HG03060 (cell line): Measurements from ENCODE around the gene ATP13A4.

Experiments
- ATAC-seq: cut with Tn5 transposase; IDR thresholded peaks from one replicate; pipeline ENCODE4 v1.9.1; 2021; ENCODE audit warnings: low read depth, moderate number of reproducible peaks; ENCODE audit not compliant: unreplicated experiment

The ATP13A4 gene

GRCh38 chr3:193499136-193499770 lies 55.4 kb downstream of the ATP13A4 start:
- ATAC-seq = no peak

DNA sequence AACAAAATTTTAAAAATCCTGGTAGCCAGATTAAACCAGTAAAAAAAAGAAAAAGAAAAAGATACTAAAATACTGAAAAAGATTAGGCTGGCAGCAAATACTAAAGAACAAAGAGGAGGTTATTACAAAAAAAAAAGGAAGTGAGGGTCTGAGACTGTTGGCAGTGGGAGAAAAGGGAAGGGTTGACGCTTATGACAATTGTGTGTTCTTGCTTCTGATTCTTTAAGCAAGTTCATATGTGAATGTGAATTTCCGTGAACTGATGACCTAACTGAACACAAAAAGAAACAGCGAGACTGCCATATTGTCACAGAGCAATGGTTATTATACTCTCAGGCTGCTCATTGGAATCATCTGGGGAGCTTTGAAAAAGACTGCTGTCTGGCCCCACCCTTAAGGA lies 56.5 kb downstream of the ATP13A4 start:
- no peak for ATAC-seq

GRCh38 chr3:193496658-193497057 lies 58.0 kb downstream of the ATP13A4 start:
- no peak for ATAC-seq

GRCh38 chr3:193491026-193491425 lies 63.7 kb downstream of the ATP13A4 start:
- no peak for ATAC-seq

DNA sequence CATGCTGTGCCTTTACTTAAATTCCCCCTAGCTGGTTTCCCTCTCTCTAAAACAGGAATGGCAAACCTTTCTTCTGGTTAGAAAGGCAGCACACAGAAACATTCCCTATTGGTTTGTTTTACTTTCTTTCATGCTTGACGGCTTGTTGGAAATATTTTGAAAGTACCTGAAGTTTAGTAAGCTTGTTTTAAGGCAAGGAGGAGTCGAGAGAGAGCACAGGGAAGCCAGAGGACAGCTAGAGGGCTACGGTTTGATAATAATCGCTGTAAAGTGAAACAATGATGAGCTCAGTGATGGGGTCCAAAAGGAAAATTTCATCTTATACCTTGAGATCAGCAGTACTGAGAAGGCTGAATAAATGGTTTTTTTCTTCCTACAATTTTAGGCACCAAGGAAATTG lies 64.1 kb downstream of the ATP13A4 start:
- no peak for ATAC-seq

- no peak for ATAC-seq
Observed at GRCh38 chr3:193489949-193490348, 64.7 kb downstream of the ATP13A4 start.

DNA sequence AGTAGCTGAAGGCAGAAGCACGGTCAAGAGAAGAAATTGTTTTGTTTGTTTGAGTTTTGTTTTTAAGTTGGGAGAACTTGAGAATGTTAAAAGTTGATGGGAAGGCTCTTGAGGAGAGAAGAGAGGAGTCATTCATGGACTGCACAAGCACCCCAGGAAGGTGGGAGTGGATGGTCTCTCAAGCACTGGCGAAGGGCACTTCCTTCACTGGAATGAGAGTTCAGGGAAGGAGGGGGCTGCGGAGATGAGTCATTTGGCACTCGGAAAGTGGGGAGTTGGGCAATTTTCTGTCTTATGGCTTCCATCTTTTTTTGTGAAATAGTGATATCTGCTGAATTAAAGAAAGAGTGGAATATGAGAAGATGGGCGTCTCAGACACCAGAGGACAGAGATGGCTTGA lies 66.0 kb downstream of the ATP13A4 start:
- no peak for ATAC-seq

- ATAC-seq = no peak
Observed at GRCh38 chr3:193483988-193484539, 70.6 kb downstream of the ATP13A4 start.

DNA sequence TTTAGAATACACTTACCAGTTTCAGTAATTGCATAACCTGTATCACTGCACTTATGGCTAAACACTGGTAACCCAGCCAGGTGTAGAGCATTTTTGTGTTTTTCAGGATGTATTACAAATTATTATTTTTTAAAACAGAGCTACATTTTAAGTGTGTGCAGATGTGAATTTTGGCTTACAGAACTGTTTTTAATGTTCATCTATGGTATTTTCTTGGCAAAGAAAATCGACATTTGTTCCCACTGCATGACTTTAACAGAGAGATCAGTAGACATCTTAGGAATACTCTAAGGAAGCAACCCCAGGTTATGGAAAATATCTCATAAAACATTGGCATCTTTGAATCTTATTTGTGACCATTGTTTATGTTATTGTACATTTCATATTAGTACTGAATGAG lies 73.3 kb downstream of the ATP13A4 start:
- ATAC-seq = no peak

- ATAC-seq = no peak
Observed at GRCh38 chr3:193474446-193474845, 80.2 kb downstream of the ATP13A4 start.

DNA sequence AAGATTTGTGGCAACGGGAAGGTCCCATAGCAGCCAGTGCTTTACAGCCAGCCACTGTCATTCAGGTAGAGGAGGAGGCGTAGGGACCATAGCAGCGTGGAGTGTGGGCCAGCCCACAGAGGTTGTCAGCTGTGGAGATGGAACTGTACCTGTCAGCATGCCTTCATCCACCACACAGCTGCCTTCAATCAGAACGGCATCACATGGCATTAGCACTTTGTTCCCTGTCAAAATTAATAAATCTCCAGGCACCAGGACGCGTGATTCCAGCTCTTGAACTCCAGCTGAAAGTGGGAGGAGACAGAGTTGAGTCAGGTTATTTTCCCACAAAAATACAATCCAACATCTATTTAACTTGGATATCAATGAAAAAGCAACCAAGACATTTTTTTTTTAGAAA lies 84.0 kb downstream of the ATP13A4 start:
- no peak for ATAC-seq

GRCh38 chr3:193465992-193466608 lies 88.6 kb downstream of the ATP13A4 start:
- ATAC-seq = no peak

GRCh38 chr3:193464889-193465288 lies 89.8 kb downstream of the ATP13A4 start:
- no peak for ATAC-seq

- no peak for ATAC-seq
Observed at GRCh38 chr3:193457526-193457925, 97.2 kb downstream of the ATP13A4 start.

GRCh38 chr3:193452338-193452737 lies 102.4 kb downstream of the ATP13A4 start:
- ATAC-seq = no peak

- no peak for ATAC-seq
Observed at GRCh38 chr3:193451902-193452301, 102.8 kb downstream of the ATP13A4 start.

DNA sequence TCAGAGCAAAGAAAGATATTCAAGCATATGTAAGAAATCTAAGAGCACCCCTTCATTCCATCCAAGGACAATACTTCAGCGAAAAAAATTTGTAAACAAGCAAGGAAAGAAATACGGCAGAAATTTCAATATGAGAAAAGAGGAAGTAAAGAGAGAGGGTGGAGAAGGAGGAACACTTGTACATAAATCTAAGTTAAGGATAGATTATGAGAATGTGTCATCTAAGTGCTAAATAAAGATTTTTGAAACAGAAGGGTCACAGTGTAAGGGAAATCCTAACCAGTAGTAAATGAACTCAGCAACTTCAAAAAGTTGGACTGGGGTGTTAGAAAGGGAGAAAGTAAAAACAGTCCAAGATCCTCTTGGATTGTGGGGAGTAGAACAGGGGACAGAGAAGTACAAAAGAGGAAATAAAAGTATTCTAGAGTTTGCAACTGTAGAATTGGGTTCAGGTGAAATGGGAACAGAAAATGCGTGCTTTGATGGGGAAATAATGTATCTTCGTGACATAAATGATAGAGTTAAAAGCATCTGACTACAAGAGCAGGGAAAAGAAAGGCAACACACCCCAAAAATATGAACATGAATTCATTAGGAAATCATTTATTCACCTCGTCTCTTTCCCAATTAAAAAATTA lies 107.6 kb downstream of the ATP13A4 start:
- ATAC-seq = no peak

GRCh38 chr3:193439423-193439822 lies 115.3 kb downstream of the ATP13A4 start:
- ATAC-seq = no peak

GRCh38 chr3:193418576-193419373 lies 135.9 kb downstream of the ATP13A4 start:
- ATAC-seq = no peak

GRCh38 chr3:193416629-193417028 lies 138.1 kb downstream of the ATP13A4 start:
- ATAC-seq = no peak

GRCh38 chr3:193407688-193408087 lies 147.0 kb downstream of the ATP13A4 start:
- no peak for ATAC-seq
